ENCODE measurements around the gene NMU. TPM values are rescaled to one million over a fixed set of nuclear protein-coding genes. Genes with fewer than 3 reads are reported as not detected.

The NMU gene
- total RNA-seq, 1 experiment from 2014 or later, result 8.5 TPM

GRCh38 chr4:55546506-55546755 is 89.7 kb downstream of the NMU start:
- peaks cover 7% of the 10 kb centered on the region for H3K36me3 Mint-ChIP-seq (ENCODE audit: insufficient read depth, unreplicated experiment)
- peak overlapping the region; percentile 28 for H3K27ac Mint-ChIP-seq (ENCODE audit: low read depth, unreplicated experiment)
- intact Hi-C loops (cut with micrococcal nuclease), result loop anchor here (2.0 to 5.0 kb wide), 5 partner anchors 102 to 320 kb away; partner anchors contain the start of genes SRD5A3 and TMEM165
- no TSS peak for BruUV-seq (replicated peaks)
- peak overlapping the region; percentile 87 for H3K4me3 Mint-ChIP-seq (ENCODE audit: unreplicated experiment)
- TF ChIP-seq CTCF (IDR thresholded peaks at IDR 0.05; ENCODE audit: unreplicated experiment), result no peak
- H3K9me3 Mint-ChIP-seq (ENCODE audit: unreplicated experiment), result no peaks in the 10 kb centered on the region
- CTCF ChIA-PET, result interaction anchor here (1.2 kb wide), 1 partner anchor 201 kb away, joined by 3 read pairs; no protein-coding TSS in a partner anchor
- peaks cover 53% of the 10 kb centered on the region for H3K4me1 Mint-ChIP-seq (ENCODE audit: insufficient read depth, unreplicated experiment)
- no peaks in the 10 kb centered on the region for H3K27me3 Mint-ChIP-seq (ENCODE audit: insufficient read depth, unreplicated experiment)
- no peak for DNase-seq (ENCODE audit: unreplicated experiment)
- POLR2A ChIA-PET, result interaction anchor here (0.6 to 4.8 kb wide), 26 partner anchors 9 to 977 kb away, joined by 3 to 55 read pairs (median 5); partner anchors contain the start of genes CEP135, EXOC1 and TMEM165

- no peaks in the 10 kb centered on the region for H3K27me3 Mint-ChIP-seq (ENCODE audit: insufficient read depth, unreplicated experiment)
- TF ChIP-seq CTCF (IDR thresholded peaks at IDR 0.05; ENCODE audit: unreplicated experiment), result no peak
- H3K9me3 Mint-ChIP-seq (ENCODE audit: unreplicated experiment), result no peaks in the 10 kb centered on the region
- CTCF ChIA-PET, result interaction anchor here (0.6 to 2.3 kb wide), 11 partner anchors 11 to 200 kb away, joined by 3 to 8 read pairs (median 3); partner anchors contain the start of gene NMU
- peak overlapping the region; percentile 49 for H3K27ac Mint-ChIP-seq (ENCODE audit: low read depth, unreplicated experiment)
- peaks cover 53% of the 10 kb centered on the region for H3K4me1 Mint-ChIP-seq (ENCODE audit: insufficient read depth, unreplicated experiment)
- peak overlapping the region; percentile 87 for H3K4me3 Mint-ChIP-seq (ENCODE audit: unreplicated experiment)
- no TSS peak for BruUV-seq (replicated peaks)
- peak; percentile 66 for DNase-seq (ENCODE audit: unreplicated experiment)
- intact Hi-C loops (cut with micrococcal nuclease), result loop anchor here (2.0 to 5.0 kb wide), 6 partner anchors 91 to 321 kb away; partner anchors contain the start of genes NMU, SRD5A3 and TMEM165
- POLR2A ChIA-PET, result interaction anchor here (0.5 to 4.8 kb wide), 45 partner anchors 8 to 1185 kb away, joined by 3 to 55 read pairs (median 3); partner anchors contain the start of genes CEP135, EXOC1, NMU and SRD5A3
- H3K36me3 Mint-ChIP-seq (ENCODE audit: insufficient read depth, unreplicated experiment), result peaks cover 7% of the 10 kb centered on the region
Measured at GRCh38 chr4:55545641-55546505, 90.2 kb downstream of the NMU start.

Other genes with a start within 250 kb of the NMU start
- gene TMEM165, start 240.3 kb downstream of the NMU start, total RNA-seq (2022), result 110 and 119 TPM in 2 replicates
- gene CLOCK, start 89.4 kb downstream of the NMU start, total RNA-seq (2022), result 37.6 and 44.0 TPM in 2 replicates
- not detected in 2 replicates for gene PDCL2, start 44.1 kb downstream of the NMU start, total RNA-seq (2022)
- gene EXOC1L, start 183.5 kb upstream of the NMU start, total RNA-seq (2022), result not detected in 2 replicates
- gene EXOC1, start 217.3 kb upstream of the NMU start, total RNA-seq (2022), result 31.4 and 39.5 TPM in 2 replicates